GM19351 (cell line): Measurements from ENCODE around the gene PDGFB.

Experiments used
- ATAC-seq: cut with Tn5 transposase; IDR thresholded peaks from one replicate; pipeline ENCODE4 v1.9.1; 2021; ENCODE audit warnings: mild to moderate bottlenecking, moderate library complexity; ENCODE audit not compliant: unreplicated experiment

Gene PDGFB

GRCh38 chr22:39176714-39177455, 67.9 kb downstream of the PDGFB start:
- no peak for ATAC-seq

- no peak for ATAC-seq
Measured at GRCh38 chr22:39176143-39176713, 68.6 kb downstream of the PDGFB start.

- ATAC-seq: no peak
Measured at GRCh38 chr22:39175353-39176142, 69.2 kb downstream of the PDGFB start.

- no peak for ATAC-seq
Measured at GRCh38 chr22:39174498-39175352, 70.1 kb downstream of the PDGFB start.

- no peak for ATAC-seq
Measured at GRCh38 chr22:39173787-39174497, 70.8 kb downstream of the PDGFB start.
